Thymus (tissue), 11 donors: Measurements from ENCODE around the gene UBAP2L. TPM values are rescaled to one million over a fixed set of nuclear protein-coding genes. Genes with fewer than 3 reads are reported as not detected.
A peak's percentile ranks its signal among the peaks of the same experiment; 100 is the strongest.

ENCODE experiments used
- DNase-seq, 9 donors: peaks; one replicate each; pipeline ENCODE4 v3.0.0-alpha.2; 2013; ENCODE audit warnings: low spot score in 9 of 9, low read depth in 6 of 9, missing footprints in 1 of 9
- H3K27ac ChIP-seq, 2 donors: one replicate each; pipeline ENCODE4 v1.5.1; 2013; ENCODE audit warnings: control low read depth in 1 of 2, low read depth in 1 of 2, low read length in 1 of 2, mild to moderate bottlenecking in 1 of 2, moderate library complexity in 1 of 2
- H3K27me3 ChIP-seq, 2 donors: one replicate each; pipeline ENCODE4 v1.5.1; 2013; ENCODE audit warnings: low read length in 1 of 2; ENCODE audit not compliant: control insufficient read depth in 2 of 2, insufficient read depth in 1 of 2
- H3K36me3 ChIP-seq, 2 donors: one replicate each; pipeline ENCODE4 v1.5.1; 2013; ENCODE audit warnings: low read length in 1 of 2, mild to moderate bottlenecking in 1 of 2, moderate library complexity in 1 of 2; ENCODE audit not compliant: control insufficient read depth in 2 of 2, insufficient read depth in 2 of 2
- H3K4me1 ChIP-seq, 2 donors: one replicate each; pipeline ENCODE4 v1.5.1; 2013; ENCODE audit warnings: low read length in 2 of 2; ENCODE audit not compliant: control insufficient read depth in 2 of 2, insufficient read depth in 2 of 2
- H3K4me3 ChIP-seq, 2 donors: one replicate each; pipeline ENCODE4 v1.5.1; 2013; ENCODE audit warnings: low read length in 2 of 2, control low read depth in 1 of 2, mild to moderate bottlenecking in 1 of 2
- H3K9me3 ChIP-seq, 2 donors: one replicate each; pipeline ENCODE4 v1.5.1; 2013; ENCODE audit warnings: low read length in 1 of 2, mild to moderate bottlenecking in 1 of 2; ENCODE audit not compliant: control insufficient read depth in 2 of 2, insufficient read depth in 1 of 2
- WGBS: extraction: QIAGEN DNeasy Blood & Tissue Kit; methylation state at CpG from one replicate; pipeline ENCODE4 v1.1.7; 2013; 5-methylcytosine and 5-hydroxymethylcytosine counted together
- polyA plus RNA-seq: library from polyadenylated mRNA; stranded (reverse); fragments of 200-250 nt; gene quantifications from one replicate; pipeline ENCODE4 v1.2.3, GENCODE V29; 2013
- total RNA-seq: library from RNA; stranded (reverse); fragments of 120-200 nt; gene quantifications from one replicate; pipeline ENCODE4 v1.2.4, GENCODE V29; 2013
- donor health status: healthy.

UBAP2L gene
- total and polyA plus RNA-seq, 2 donors: 30.5 to 50.1 TPM

GRCh38 chr1:154213274-154213673, 7.5 kb upstream of the UBAP2L start:
- no peak overlapping the region for H3K27ac ChIP-seq
- H3K9me3 ChIP-seq: no peaks in the 10 kb centered on the region
- H3K4me3 ChIP-seq: no peak overlapping the region
- peaks cover 51 to 69% of the 10 kb centered on the region in 2 donors for H3K36me3 ChIP-seq
- 100% methylated on average over 1 of the region's 1 CpG for WGBS
- no peaks in the 10 kb centered on the region for H3K4me1 ChIP-seq
- H3K27me3 ChIP-seq: no peaks in the 10 kb centered on the region
- DNase-seq: no peak

GRCh38 chr1:154218545-154218944, 2.2 kb upstream of the UBAP2L start:
- no peaks in the 10 kb centered on the region for H3K9me3 ChIP-seq
- H3K27me3 ChIP-seq: no peaks in the 10 kb centered on the region
- peaks cover 11 to 35% of the 10 kb centered on the region in 2 donors for H3K36me3 ChIP-seq
- no peak overlapping the region for H3K4me3 ChIP-seq
- WGBS: 93% methylated on average over 3 of the region's 3 CpGs
- DNase-seq: no peak
- H3K4me1 ChIP-seq: peaks cover 12 to 18% of the 10 kb centered on the region in 2 donors
- peak overlapping the region in 1 of 2 donors; percentile 28 for H3K27ac ChIP-seq

GRCh38 chr1:154219541-154219940, 1.2 kb upstream of the UBAP2L start:
- no peaks in the 10 kb centered on the region for H3K27me3 ChIP-seq
- H3K27ac ChIP-seq: peak overlapping the region in 1 of 2 donors; percentile 94
- peak in 3 of 9 donors; percentile 2 to 32 (median 7) for DNase-seq
- WGBS: 23% methylated on average over 5 of the region's 5 CpGs
- H3K4me3 ChIP-seq: peak overlapping the region; percentile 85
- H3K9me3 ChIP-seq: no peaks in the 10 kb centered on the region
- peaks cover under 1 to 31% of the 10 kb centered on the region in 2 donors for H3K36me3 ChIP-seq
- H3K4me1 ChIP-seq: peaks cover 12 to 19% of the 10 kb centered on the region in 2 donors

- Histone ChIP-seq H3K36me3 (peaks cover 4 to 38% of the 10 kb centered on the region in 2 donors), H3K4me1 (peaks cover 12 to 19% of the 10 kb centered on the region in 2 donors), H3K27me3 (no peaks in the 10 kb centered on the region), H3K27ac (peak overlapping the region; percentile 90 to 97), H3K4me3 (peak overlapping the region; percentile 85), H3K9me3 (no peaks in the 10 kb centered on the region)
- peak in 1 of 9 donors; percentile 50 for DNase-seq
- WGBS: under 1% methylated on average over 32 of the region's 33 CpGs
These were observed 169 bp downstream of the UBAP2L start for GRCh38 chr1:154220970-154221277.

- 1% methylated on average over 28 of the region's 28 CpGs for WGBS
- no peaks in the 10 kb centered on the region for H3K9me3 ChIP-seq
- peaks cover 4 to 40% of the 10 kb centered on the region in 2 donors for H3K36me3 ChIP-seq
- H3K27ac ChIP-seq: peak overlapping the region; percentile 90 to 97
- H3K4me3 ChIP-seq: peak overlapping the region; percentile 85
- no peaks in the 10 kb centered on the region for H3K27me3 ChIP-seq
- peaks cover 12 to 19% of the 10 kb centered on the region in 2 donors for H3K4me1 ChIP-seq
- peak in 6 of 9 donors; percentile 38 to 75 (median 42) for DNase-seq
These were observed 685 bp downstream of the UBAP2L start for GRCh38 chr1:154221278-154222001.

- WGBS: 90% methylated on average over 1 of the region's 1 CpG
- Histone ChIP-seq H3K27ac (no peak overlapping the region), H3K27me3 (no peaks in the 10 kb centered on the region), H3K36me3 (peaks cover 10 to 42% of the 10 kb centered on the region in 2 donors), H3K4me3 (no peak overlapping the region), H3K9me3 (no peaks in the 10 kb centered on the region), H3K4me1 (peaks cover 12 to 19% of the 10 kb centered on the region in 2 donors)
- no peak for DNase-seq
These were observed 1.8 kb downstream of the UBAP2L start for GRCh38 chr1:154222518-154222917.

GRCh38 chr1:154222918-154223317, 2.2 kb downstream of the UBAP2L start:
- Histone ChIP-seq H3K9me3 (no peaks in the 10 kb centered on the region), H3K4me1 (peaks cover 12 to 19% of the 10 kb centered on the region in 2 donors), H3K36me3 (peaks cover 13 to 42% of the 10 kb centered on the region in 2 donors), H3K27me3 (no peaks in the 10 kb centered on the region), H3K4me3 (no peak overlapping the region), H3K27ac (no peak overlapping the region)
- 99% methylated on average over 1 of the region's 1 CpG for WGBS
- no peak for DNase-seq

GRCh38 chr1:154223621-154224020, 2.9 kb downstream of the UBAP2L start:
- Histone ChIP-seq H3K27ac (no peak overlapping the region), H3K4me1 (peaks cover 10 to 19% of the 10 kb centered on the region in 2 donors), H3K27me3 (no peaks in the 10 kb centered on the region), H3K36me3 (peaks cover 18 to 42% of the 10 kb centered on the region in 2 donors), H3K4me3 (no peak overlapping the region), H3K9me3 (no peaks in the 10 kb centered on the region)
- WGBS: 93% methylated on average over 2 of the region's 2 CpGs
- DNase-seq: no peak

GRCh38 chr1:154225370-154225769, 4.6 kb downstream of the UBAP2L start:
- WGBS: 96% methylated on average over 2 of the region's 2 CpGs
- H3K4me3 ChIP-seq: no peak overlapping the region
- H3K4me1 ChIP-seq: peaks cover 0 to 11% of the 10 kb centered on the region in 2 donors
- no peaks in the 10 kb centered on the region for H3K9me3 ChIP-seq
- DNase-seq: no peak
- H3K36me3 ChIP-seq: peaks cover 33 to 52% of the 10 kb centered on the region in 2 donors
- no peaks in the 10 kb centered on the region for H3K27me3 ChIP-seq
- H3K27ac ChIP-seq: no peak overlapping the region
